Ramos (cell line): Measurements from ENCODE around the gene PRSS38.
"Not testable (repeated sequence)": the region's sequence is repeated elsewhere in the genome, so short reads cannot be mapped to it uniquely, and the experiment has no call there.

Experiments used
- in situ Hi-C: fragments of 300-500 bp; cut with MboI; formaldehyde crosslinking; loops from one replicate; pipeline ENCODE4 v1.14.3; 2022; ENCODE audit warnings: low sequenced_read_pairs; ENCODE audit not compliant: unreplicated experiment

PRSS38 gene

GRCh38 chr1:227838181-227838580, 22.7 kb downstream of the PRSS38 start:
- in situ Hi-C loops = no loop called here

- in situ Hi-C loops = no loop called here
Observed at GRCh38 chr1:227841096-227841495, 25.6 kb downstream of the PRSS38 start.

DNA sequence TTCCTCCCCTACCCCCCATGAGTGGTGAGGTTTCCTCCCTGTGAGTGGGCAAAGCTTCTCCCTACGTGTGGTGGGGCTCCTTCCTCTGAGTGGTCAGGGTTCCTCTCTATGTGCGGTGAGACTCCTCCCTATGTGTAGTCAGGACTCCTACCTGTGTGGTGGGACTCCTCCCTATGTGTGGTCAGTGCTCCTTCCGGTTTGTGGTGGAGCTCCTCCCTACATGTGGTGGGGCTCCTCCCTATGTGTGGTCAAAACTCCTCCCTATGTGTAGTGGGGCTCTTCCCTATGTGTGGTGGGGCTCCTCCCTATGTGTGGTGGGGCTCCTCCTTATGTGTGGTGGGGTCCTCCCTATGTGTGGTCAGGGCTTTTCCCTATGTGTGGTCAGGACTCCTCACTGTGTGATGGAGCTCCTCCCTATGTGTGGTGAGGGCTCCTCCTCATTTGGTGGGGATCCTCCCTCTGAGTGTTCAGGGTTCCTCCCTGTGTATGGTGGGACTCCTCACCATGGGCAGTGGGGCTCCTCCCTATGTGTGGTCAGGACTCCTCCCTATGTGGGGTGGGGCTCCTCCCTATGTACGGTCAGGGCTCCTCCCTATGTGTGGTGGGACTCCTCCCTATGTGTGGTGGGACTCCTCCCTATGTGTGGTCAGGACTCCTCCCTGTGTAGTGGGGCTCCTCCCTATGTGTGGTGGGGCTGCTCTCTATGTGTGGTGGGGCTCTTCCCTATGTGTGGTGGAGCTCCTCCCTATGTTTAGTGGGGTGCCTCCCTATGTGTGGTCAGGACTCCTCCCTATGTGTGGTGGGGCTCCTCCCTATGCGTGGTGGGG, 29.1 kb downstream of the PRSS38 start:
- in situ Hi-C loops = no loop called here

DNA sequence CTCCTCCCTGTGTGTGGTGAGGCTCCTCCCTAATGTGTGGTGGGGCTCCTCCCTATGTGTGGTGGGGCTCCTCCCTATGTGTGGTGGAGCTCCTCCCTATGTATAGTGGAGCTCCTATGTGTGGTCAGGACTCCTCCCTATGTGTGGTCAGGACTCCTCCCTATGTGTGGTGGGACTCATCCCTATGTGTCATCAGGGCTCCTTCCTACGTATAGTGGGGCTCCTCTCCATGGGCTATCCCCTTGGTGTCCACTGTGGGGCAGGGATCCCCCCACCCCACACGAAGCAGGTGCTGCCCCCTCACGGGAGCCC, 29.6 kb downstream of the PRSS38 start:
- in situ Hi-C loops = no loop called here

- in situ Hi-C loops = no loop called here
Observed at GRCh38 chr1:227845519-227845918, 30.0 kb downstream of the PRSS38 start.

DNA sequence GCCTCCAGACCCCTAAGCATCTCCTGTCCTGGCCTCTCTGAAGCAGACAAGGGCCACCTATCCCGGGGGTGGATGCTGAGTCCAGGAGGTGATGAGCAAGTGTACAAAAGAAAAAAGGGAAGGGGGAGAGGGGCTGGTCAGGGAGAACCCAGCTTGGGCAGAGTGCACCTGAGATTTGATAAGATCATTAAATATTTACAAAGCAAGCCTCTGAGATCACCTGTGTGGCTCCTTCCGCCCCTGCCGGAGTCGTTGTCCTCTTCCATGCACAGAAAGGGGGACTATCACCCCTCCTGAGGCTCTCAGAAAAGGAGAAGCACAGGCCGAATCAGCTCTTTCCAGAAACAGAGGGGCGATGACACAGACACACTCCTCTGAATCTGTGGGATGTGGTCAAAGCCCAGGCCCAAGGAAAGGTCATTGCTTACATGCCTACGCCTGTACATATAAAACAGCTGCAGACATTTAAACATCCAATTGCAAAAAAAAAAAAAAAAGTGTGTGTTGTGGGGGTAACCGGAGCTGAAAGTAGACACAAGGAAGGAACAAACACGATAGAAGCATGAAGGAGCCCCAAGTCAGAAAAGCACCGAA, 30.9 kb downstream of the PRSS38 start:
- in situ Hi-C loops = no loop called here

DNA sequence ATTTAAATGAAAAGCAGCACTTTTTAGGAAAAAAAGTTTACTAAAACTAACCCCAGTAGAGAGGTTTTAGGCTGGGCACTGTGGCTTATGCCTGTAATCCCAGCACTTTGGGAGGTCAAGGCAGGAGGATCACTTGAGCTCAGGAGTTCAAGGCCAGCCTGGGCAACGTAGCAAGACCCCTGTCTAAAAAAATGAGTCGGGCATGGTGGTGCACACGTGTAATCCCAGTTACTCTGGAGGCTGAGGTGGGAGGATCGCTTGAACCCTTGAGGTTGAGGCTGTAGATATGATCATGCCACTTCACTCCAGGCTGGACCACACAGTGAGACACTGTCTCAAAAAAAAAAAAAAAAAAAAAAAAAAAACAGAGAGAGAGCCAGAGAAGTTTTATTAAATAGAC, 31.6 kb downstream of the PRSS38 start:
- in situ Hi-C loops = not testable (repeated sequence)

GRCh38 chr1:227848430-227848932, 33.0 kb downstream of the PRSS38 start:
- in situ Hi-C loops = no loop called here

- in situ Hi-C loops = no loop called here
Observed at GRCh38 chr1:227849251-227849650, 33.8 kb downstream of the PRSS38 start.

- in situ Hi-C loops = no loop called here
Observed at GRCh38 chr1:227854189-227854588, 38.7 kb downstream of the PRSS38 start.

GRCh38 chr1:227855687-227856086, 40.2 kb downstream of the PRSS38 start:
- in situ Hi-C loops = no loop called here

GRCh38 chr1:227856147-227856858, 40.8 kb downstream of the PRSS38 start:
- in situ Hi-C loops = no loop called here

- in situ Hi-C loops = no loop called here
Observed at GRCh38 chr1:227864882-227865281, 49.4 kb downstream of the PRSS38 start.

GRCh38 chr1:227869279-227869842, 53.9 kb downstream of the PRSS38 start:
- in situ Hi-C loops = no loop called here

DNA sequence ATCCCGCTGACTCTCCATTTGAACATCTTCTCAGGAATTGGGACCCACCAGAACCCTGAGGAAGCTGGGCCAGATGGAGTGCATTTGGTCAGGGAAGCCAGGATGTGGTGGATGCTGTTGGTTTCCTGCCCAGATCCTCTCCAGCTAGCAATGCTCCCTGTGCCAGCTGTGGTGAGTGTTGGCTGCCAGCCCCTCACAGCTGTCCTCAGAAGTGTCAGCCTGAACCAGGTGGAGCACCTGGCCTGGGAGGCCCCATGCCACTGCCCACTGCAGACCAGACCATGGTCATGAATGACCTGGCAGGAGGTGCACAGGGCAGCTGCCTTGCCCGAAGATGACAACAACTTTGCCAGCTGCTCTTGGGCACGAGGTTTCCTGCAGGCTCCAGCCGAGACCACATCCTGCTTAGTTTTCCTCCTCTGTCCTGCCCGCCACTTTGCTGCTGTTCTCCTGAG, 54.4 kb downstream of the PRSS38 start:
- in situ Hi-C loops = no loop called here

GRCh38 chr1:227870366-227870765, 54.9 kb downstream of the PRSS38 start:
- in situ Hi-C loops = no loop called here

GRCh38 chr1:227871892-227872291, 56.4 kb downstream of the PRSS38 start:
- in situ Hi-C loops = not testable (repeated sequence)

GRCh38 chr1:227877810-227878209, 62.3 kb downstream of the PRSS38 start:
- in situ Hi-C loops = not testable (repeated sequence)

GRCh38 chr1:227880342-227880924, 65.0 kb downstream of the PRSS38 start:
- in situ Hi-C loops = no loop called here

DNA sequence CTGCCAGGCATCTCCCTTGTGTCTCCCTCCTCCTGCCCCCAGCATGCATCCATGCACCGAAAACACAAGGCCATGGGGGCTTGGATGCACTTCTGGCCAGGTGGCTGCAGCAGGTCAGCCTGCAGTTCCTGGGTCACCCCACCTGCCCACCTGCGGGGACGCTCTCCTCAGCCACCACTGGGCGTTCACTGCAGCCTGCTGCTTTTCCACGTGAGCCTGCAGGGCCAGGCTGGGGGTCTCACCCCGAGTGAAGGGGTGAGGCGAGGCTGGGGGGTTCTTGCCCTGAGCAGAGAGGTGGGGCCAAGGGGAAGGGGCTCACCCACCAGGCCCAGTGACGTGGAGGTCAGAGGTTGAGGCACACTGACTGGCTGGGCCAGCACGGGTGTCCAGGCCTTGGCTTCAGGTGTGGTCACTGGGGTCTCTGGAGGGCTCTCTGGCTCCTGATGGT, 67.6 kb downstream of the PRSS38 start:
- in situ Hi-C loops = no loop called here
